ENCODE data around the gene APOO. TPM values are rescaled to one million over a fixed set of nuclear protein-coding genes. Genes with fewer than 3 reads are reported as not detected.
A peak's percentile ranks its signal among the peaks of the same experiment; 100 is the strongest.

The APOO gene
- total and polyA plus RNA-seq, 2 experiments from 2014 or later: 32.8 to 72.4 TPM

- Mint-ChIP-seq H3K4me3 (no peak overlapping the region), H3K36me3 (ENCODE audit: low read depth) (no peaks in the 10 kb centered on the region), H3K4me1 (no peaks in the 10 kb centered on the region), H3K27ac (no peak overlapping the region), H3K27me3 (ENCODE audit: insufficient read depth, low read depth, poor library complexity) (no peaks in the 10 kb centered on the region), H3K9me3 (no peaks in the 10 kb centered on the region)
- H3K9me2 ChIP-seq (ENCODE audit: insufficient read depth): no peaks in the 10 kb centered on the region
- ATAC-seq (no peak), DNase-seq (ENCODE audit: low spot score) (no peak)
- H3K4me3 ChIP-seq: no peak overlapping the region
- TF ChIP-seq POLR2AphosphoS5 (IDR thresholded peaks at IDR 0.05; ENCODE audit: low read depth): no peak
- no peak for TF ChIP-seq STAT1 (IDR thresholded peaks at IDR 0.05; ENCODE audit: unreplicated experiment)
- TF ChIP-seq JUNB (IDR thresholded peaks at IDR 0.05; ENCODE audit: unreplicated experiment): no peak
- TF ChIP-seq EZH2phosphoT487 (IDR thresholded peaks at IDR 0.05; ENCODE audit: unreplicated experiment): no peak
- no peaks in the 10 kb centered on the region for H3K27me3 ChIP-seq (ENCODE audit: insufficient read depth)
- H3K4me1 ChIP-seq (ENCODE audit: insufficient read depth): no peaks in the 10 kb centered on the region
- no peaks in the 10 kb centered on the region for H3K36me3 ChIP-seq (ENCODE audit: insufficient read depth)
- no peaks in the 10 kb centered on the region for H4K20me1 ChIP-seq (replicated peaks; ENCODE audit: insufficient read depth)
- no peak overlapping the region for H3K27ac ChIP-seq (ENCODE audit: low read depth)
- H3K79me2 ChIP-seq (replicated peaks; ENCODE audit: insufficient read depth): no peaks in the 10 kb centered on the region
- H3F3A ChIP-seq (replicated peaks; ENCODE audit: low read depth): no peaks in the 10 kb centered on the region
- H2AFZ ChIP-seq: no peak overlapping the region
- H3K4me2 ChIP-seq: no peak overlapping the region
Observed at GRCh38 chrX:23817979-23818336, 89.8 kb downstream of the APOO start.

- Mint-ChIP-seq H3K27ac (no peak overlapping the region), H3K4me1 (no peaks in the 10 kb centered on the region; the same call in 2 of the 3 replicates), H3K9me3 (no peaks in the 10 kb centered on the region), H3K36me3 (ENCODE audit: low read depth) (no peaks in the 10 kb centered on the region), H3K4me3 (no peak overlapping the region), H3K27me3 (ENCODE audit: insufficient read depth, low read depth, poor library complexity) (no peaks in the 10 kb centered on the region)
- Histone ChIP-seq H3K4me3 (no peak overlapping the region), H3K4me2 (no peak overlapping the region), H3K27ac (ENCODE audit: low read depth) (no peak overlapping the region), H3K9me2 (ENCODE audit: insufficient read depth) (no peaks in the 10 kb centered on the region), H3K36me3 (ENCODE audit: insufficient read depth) (no peaks in the 10 kb centered on the region), H3K27me3 (ENCODE audit: insufficient read depth) (no peaks in the 10 kb centered on the region), H3K79me2 (replicated peaks; ENCODE audit: insufficient read depth) (no peaks in the 10 kb centered on the region), H4K20me1 (replicated peaks; ENCODE audit: insufficient read depth) (no peaks in the 10 kb centered on the region), H2AFZ (no peak overlapping the region), H3K4me1 (ENCODE audit: insufficient read depth) (no peaks in the 10 kb centered on the region), H3F3A (replicated peaks; ENCODE audit: low read depth) (no peaks in the 10 kb centered on the region)
- TF ChIP-seq CREB1 (CRISPR knock-in tag; IDR thresholded peaks at IDR 0.05; ENCODE audit: low read depth): no peak
- DNase-seq (ENCODE audit: low spot score): no peak
- peak; percentile 40; the same call in 1 of the 3 replicates for ATAC-seq
Observed at GRCh38 chrX:23816179-23816578, 91.6 kb downstream of the APOO start.

- no peak for ATAC-seq
- Mint-ChIP-seq H3K27me3 (ENCODE audit: insufficient read depth, low read depth, poor library complexity) (no peaks in the 10 kb centered on the region), H3K4me1 (peaks cover 3% of the 10 kb centered on the region; the same call in 2 of the 3 replicates), H3K27ac (no peak overlapping the region), H3K4me3 (no peak overlapping the region), H3K9me3 (no peaks in the 10 kb centered on the region), H3K36me3 (ENCODE audit: low read depth) (no peaks in the 10 kb centered on the region)
- Histone ChIP-seq H4K20me1 (replicated peaks; ENCODE audit: insufficient read depth) (no peaks in the 10 kb centered on the region), H3K36me3 (ENCODE audit: insufficient read depth) (no peaks in the 10 kb centered on the region), H3K27me3 (ENCODE audit: insufficient read depth) (no peaks in the 10 kb centered on the region), H3K4me3 (no peak overlapping the region), H3K4me2 (no peak overlapping the region), H2AFZ (no peak overlapping the region), H3K79me2 (replicated peaks; ENCODE audit: insufficient read depth) (no peaks in the 10 kb centered on the region), H3K27ac (ENCODE audit: low read depth) (no peak overlapping the region), H3K9me2 (ENCODE audit: insufficient read depth) (no peaks in the 10 kb centered on the region), H3K4me1 (ENCODE audit: insufficient read depth) (no peaks in the 10 kb centered on the region), H3F3A (replicated peaks; ENCODE audit: low read depth) (no peaks in the 10 kb centered on the region)
- no peak for DNase-seq (ENCODE audit: low spot score)
- no peak for TF ChIP-seq EZH2phosphoT487 (IDR thresholded peaks at IDR 0.05; ENCODE audit: unreplicated experiment)
- TF ChIP-seq ZNF462 (CRISPR knock-in tag; IDR thresholded peaks at IDR 0.05): no peak
- TF ChIP-seq REST (IDR thresholded peaks at IDR 0.05; ENCODE audit: unreplicated experiment): no peak
- no peak for TF ChIP-seq POLR2AphosphoS5 (IDR thresholded peaks at IDR 0.05; ENCODE audit: low read depth)
- TF ChIP-seq NANOG (IDR thresholded peaks at IDR 0.05; ENCODE audit: borderline replicate concordance): no peak
- no peak for TF ChIP-seq CREB1 (CRISPR knock-in tag; IDR thresholded peaks at IDR 0.05; ENCODE audit: low read depth)
Observed at GRCh38 chrX:23815376-23815775, 92.4 kb downstream of the APOO start.
